MCF 10A (cell line): ENCODE measurements around the gene CABP1. TPM values are rescaled to one million over a fixed set of nuclear protein-coding genes. Genes with fewer than 3 reads are reported as not detected.
A peak's percentile ranks its signal among the peaks of the same experiment; 100 is the strongest.

Experiments
- BruUV-seq: library from RNA; stranded (reverse); fragments of 400-500 nt; replicated peaks from 2 replicates; lab custom pipeline; 2021; lab: Mats Ljungman, UMichigan
- CTCF ChIA-PET: fragments of 300-600 bp; sonication (Branson Sonifier 250); formaldehyde crosslinking; extraction: SDS; loops from one replicate; lab custom pipeline; 2021; ENCODE audit warnings: antibody characterized with exemption, inconsistent platforms; lab: Yijun Ruan, JAX
- POLR2A ChIA-PET: fragments of 300-600, 350-650 bp; sonication (Branson Sonifier 250); formaldehyde crosslinking; extraction: SDS; loops from one replicate; lab custom pipeline; 2020; ENCODE audit warnings: antibody characterized with exemption, inconsistent platforms; lab: Yijun Ruan, JAX
- DNase-seq: peaks from one replicate; pipeline ENCODE4 v3.0.0-alpha.2; 2018; ENCODE audit not compliant: unreplicated experiment
- H3K27ac Mint-ChIP-seq: one replicate; pipeline ENCODE4 v1.8.0; 2022; ENCODE audit warnings: mild to moderate bottlenecking, low read depth, mixed read lengths; ENCODE audit not compliant: unreplicated experiment
- H3K27me3 Mint-ChIP-seq: one replicate; pipeline ENCODE4 v1.8.0; 2022; ENCODE audit warnings: mixed read lengths; ENCODE audit not compliant: insufficient read depth, unreplicated experiment
- H3K36me3 Mint-ChIP-seq: one replicate; pipeline ENCODE4 v1.8.0; 2022; ENCODE audit warnings: mild to moderate bottlenecking, moderate library complexity, mixed read lengths; ENCODE audit not compliant: insufficient read depth, unreplicated experiment
- H3K4me1 Mint-ChIP-seq: one replicate; pipeline ENCODE4 v1.8.0; 2022; ENCODE audit warnings: mixed read lengths; ENCODE audit not compliant: insufficient read depth, unreplicated experiment
- H3K4me3 Mint-ChIP-seq: one replicate; pipeline ENCODE4 v1.8.0; 2022; ENCODE audit warnings: mild to moderate bottlenecking, moderate library complexity, mixed read lengths; ENCODE audit not compliant: unreplicated experiment
- H3K9me3 Mint-ChIP-seq: one replicate; pipeline ENCODE4 v1.8.0; 2022; ENCODE audit warnings: mixed read lengths; ENCODE audit not compliant: unreplicated experiment
- CTCF ChIP-seq: fragments of 200-600 bp; IDR thresholded peaks from one replicate; pipeline ENCODE4 v1.8.0; 2022; ENCODE audit warnings: antibody characterized with exemption, mild to moderate bottlenecking; ENCODE audit not compliant: unreplicated experiment
- intact Hi-C: fragments of 100-400 bp; cut with micrococcal nuclease; formaldehyde crosslinking; loops from 2 replicates; pipeline ENCODE4 v1.14.1; 2022
- total RNA-seq: library from RNA; stranded (reverse); gene quantifications from 2 replicates; pipeline ENCODE4 v1.2.3, GENCODE V29; 2022

Gene CABP1
- total RNA-seq, 1 experiment from 2014 or later, result not detected

GRCh38 chr12:120651821-120652220 lies 11.4 kb downstream of the CABP1 start:
- no TSS peak for BruUV-seq
- ChIA-PET POLR2A (no interaction called here), CTCF (interaction anchor here (0.9 to 1.4 kb wide), 3 partner anchors 67 to 321 kb away, joined by 3 to 8 read pairs (median 5); no protein-coding TSS in a partner anchor)
- intact Hi-C loops, result no loop called here
- TF ChIP-seq CTCF, result no peak
- Mint-ChIP-seq H3K4me3 (no peak overlapping the region), H3K27me3 (peaks cover 38% of the 10 kb centered on the region), H3K36me3 (no peaks in the 10 kb centered on the region), H3K4me1 (peaks cover 14% of the 10 kb centered on the region), H3K27ac (no peak overlapping the region), H3K9me3 (no peaks in the 10 kb centered on the region)
- DNase-seq, result peak; percentile 50

- no peaks in the 10 kb centered on the region for H3K36me3 Mint-ChIP-seq
- intact Hi-C loops, result no loop called here
- TF ChIP-seq CTCF, result no peak
- no peak for DNase-seq
- ChIA-PET CTCF (interaction anchor here (0.5 to 1.4 kb wide), 6 partner anchors 8 to 286 kb away, joined by 3 to 8 read pairs (median 4); no protein-coding TSS in a partner anchor), POLR2A (no interaction called here)
- no peak overlapping the region for H3K27ac Mint-ChIP-seq
- no peaks in the 10 kb centered on the region for H3K9me3 Mint-ChIP-seq
- no TSS peak for BruUV-seq
- H3K4me1 Mint-ChIP-seq, result peaks cover 14% of the 10 kb centered on the region
- H3K27me3 Mint-ChIP-seq, result peaks cover 38% of the 10 kb centered on the region
- no peak overlapping the region for H3K4me3 Mint-ChIP-seq
These were observed 12.4 kb downstream of the CABP1 start for GRCh38 chr12:120652656-120653435.

- Mint-ChIP-seq H3K9me3 (no peaks in the 10 kb centered on the region), H3K27ac (no peak overlapping the region), H3K4me3 (no peak overlapping the region), H3K36me3 (no peaks in the 10 kb centered on the region), H3K27me3 (peaks cover 35% of the 10 kb centered on the region), H3K4me1 (peaks cover 13% of the 10 kb centered on the region)
- ChIA-PET POLR2A (no interaction called here), CTCF (interaction anchor here (1.4 kb wide), 1 partner anchor 9 kb away, joined by 7 read pairs; no protein-coding TSS in a partner anchor)
- DNase-seq, result no peak
- intact Hi-C loops, result no loop called here
- no peak for TF ChIP-seq CTCF
- no TSS peak for BruUV-seq
These were observed 13.2 kb downstream of the CABP1 start for GRCh38 chr12:120653611-120654010.

DNA sequence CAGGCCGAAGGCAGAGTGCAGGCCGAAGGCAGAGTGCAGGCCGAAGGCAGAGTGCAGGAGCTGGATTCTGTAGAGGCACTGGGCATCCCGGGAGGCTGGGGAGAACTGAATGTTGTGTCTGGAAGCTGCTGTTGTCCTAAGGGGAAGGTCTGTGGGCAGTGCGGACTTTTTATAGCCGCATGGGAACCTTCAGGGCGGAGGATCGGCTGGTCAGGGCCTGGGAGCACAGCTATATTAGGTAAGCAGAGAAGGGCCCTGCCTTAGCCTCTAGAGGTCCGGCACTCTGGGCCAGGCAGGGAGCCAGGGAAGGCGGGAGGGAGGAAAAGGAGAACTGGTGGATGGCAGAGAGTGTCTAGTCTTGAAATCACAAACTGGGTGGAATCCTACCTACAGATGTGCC lies 14.2 kb downstream of the CABP1 start:
- H3K4me3 Mint-ChIP-seq, result no peak overlapping the region
- no peaks in the 10 kb centered on the region for H3K36me3 Mint-ChIP-seq
- no TSS peak for BruUV-seq
- no peak for TF ChIP-seq CTCF
- no peak for DNase-seq
- POLR2A ChIA-PET, result no interaction called here
- CTCF ChIA-PET, result interaction anchor here (0.5 to 0.7 kb wide), 2 partner anchors 16 to 1031 kb away, joined by 3 to 4 read pairs; no protein-coding TSS in a partner anchor
- H3K27me3 Mint-ChIP-seq, result peaks cover 25% of the 10 kb centered on the region
- no peak overlapping the region for H3K27ac Mint-ChIP-seq
- intact Hi-C loops, result no loop called here
- H3K4me1 Mint-ChIP-seq, result peaks cover 4% of the 10 kb centered on the region
- no peaks in the 10 kb centered on the region for H3K9me3 Mint-ChIP-seq
